ENCODE results near the gene HOXB3.

- TF ChIP-seq CTCF (IDR thresholded peaks at IDR 0.05) (no peak), POLR2A (IDR thresholded peaks at IDR 0.05) (no peak)
Observed at GRCh38 chr17:48583708-48584222, 6.3 kb downstream of the HOXB3 start.

Measured in Peyer's patch (tissue), 4 donors.